Measurements from ENCODE around the gene MYO3B.

The MYO3B gene

DNA sequence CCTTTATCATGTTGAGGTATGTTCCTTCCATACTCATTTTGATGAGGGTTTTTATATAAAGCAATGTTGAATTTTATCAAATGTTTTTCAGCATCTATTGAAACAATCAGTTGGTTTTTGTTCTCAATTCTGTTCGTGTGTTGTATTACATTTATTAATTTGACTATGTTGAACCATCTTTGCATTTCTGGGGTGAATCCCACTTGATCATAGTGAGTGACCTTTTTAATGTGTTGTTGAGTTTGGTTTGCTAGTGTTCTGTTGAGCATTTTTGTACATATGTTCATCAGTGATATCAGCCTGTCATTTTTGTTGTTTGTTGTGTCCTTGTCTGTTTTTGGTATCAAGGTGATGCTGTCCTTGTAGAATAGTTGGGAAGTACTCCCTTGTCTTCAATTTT lies 110.9 kb downstream of the MYO3B start:
- TF ChIP-seq CTCF (conservative IDR thresholded peaks at IDR 0.05) (no peak), ZFX (IDR thresholded peaks at IDR 0.05) (no peak)
- no peak overlapping the region for H3K27ac ChIP-seq

- TF ChIP-seq ZFX (IDR thresholded peaks at IDR 0.05) (no peak), CTCF (conservative IDR thresholded peaks at IDR 0.05) (no peak)
- H3K27ac ChIP-seq = no peak overlapping the region
Measured at GRCh38 chr2:170291474-170291873, 113.5 kb downstream of the MYO3B start.

DNA sequence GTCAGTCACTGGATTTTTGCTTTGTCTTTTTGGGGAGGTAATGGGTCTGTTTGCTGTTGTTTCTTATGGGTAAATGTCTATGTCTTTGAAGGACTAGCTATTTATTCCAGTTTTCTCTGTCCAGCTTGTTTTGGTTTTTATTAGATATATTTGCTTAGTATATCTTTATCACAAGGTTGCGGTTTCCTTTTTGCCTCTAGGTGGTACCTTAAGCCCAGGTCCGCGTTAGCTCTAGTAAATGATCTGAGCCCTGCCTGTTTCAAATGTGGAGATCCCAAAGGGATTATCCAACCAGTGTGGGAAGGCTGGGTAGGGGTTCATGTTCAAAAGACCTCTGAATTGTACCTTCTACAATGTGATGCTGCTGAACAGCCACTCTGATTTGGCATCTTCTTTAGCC lies 114.5 kb downstream of the MYO3B start:
- H3K27ac ChIP-seq = no peak overlapping the region
- TF ChIP-seq ZFX (IDR thresholded peaks at IDR 0.05) (no peak), CTCF (conservative IDR thresholded peaks at IDR 0.05) (peak; percentile 23)

DNA sequence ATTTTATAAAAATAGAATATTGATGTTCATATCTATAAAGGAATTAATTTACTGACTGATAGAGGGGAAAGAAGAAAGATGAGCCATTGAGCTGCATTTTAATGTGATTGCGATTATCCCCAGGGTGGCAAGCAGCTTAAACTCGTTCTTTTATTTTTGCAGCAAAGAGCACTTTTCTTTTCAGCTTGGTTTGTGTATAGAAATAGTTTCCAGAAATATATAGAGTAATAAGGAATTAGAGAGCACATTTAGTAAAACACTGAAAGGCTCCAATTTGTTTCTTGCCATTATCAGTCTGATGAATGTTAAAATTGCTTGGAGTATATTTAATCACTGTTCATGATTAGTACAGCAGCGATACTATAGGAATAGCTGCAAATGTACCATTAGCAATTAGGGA lies 119.5 kb downstream of the MYO3B start:
- no peak overlapping the region for H3K27ac ChIP-seq
- TF ChIP-seq CTCF (conservative IDR thresholded peaks at IDR 0.05) = no peak
- no peak for TF ChIP-seq ZFX (IDR thresholded peaks at IDR 0.05)

- TF ChIP-seq ZFX (IDR thresholded peaks at IDR 0.05) (no peak), CTCF (conservative IDR thresholded peaks at IDR 0.05) (no peak)
- no peak overlapping the region for H3K27ac ChIP-seq
Measured at GRCh38 chr2:170298115-170298514, 120.2 kb downstream of the MYO3B start.

- no peak overlapping the region for H3K27ac ChIP-seq
- TF ChIP-seq ZFX (IDR thresholded peaks at IDR 0.05) (no peak), CTCF (conservative IDR thresholded peaks at IDR 0.05) (no peak)
Measured at GRCh38 chr2:170298861-170299429, 121.0 kb downstream of the MYO3B start.

GRCh38 chr2:170300993-170301392 lies 123.0 kb downstream of the MYO3B start:
- TF ChIP-seq ZFX (IDR thresholded peaks at IDR 0.05) (no peak), CTCF (conservative IDR thresholded peaks at IDR 0.05) (no peak)
- H3K27ac ChIP-seq = no peak overlapping the region
